ENCODE data around the gene BHLHE23.

DNA sequence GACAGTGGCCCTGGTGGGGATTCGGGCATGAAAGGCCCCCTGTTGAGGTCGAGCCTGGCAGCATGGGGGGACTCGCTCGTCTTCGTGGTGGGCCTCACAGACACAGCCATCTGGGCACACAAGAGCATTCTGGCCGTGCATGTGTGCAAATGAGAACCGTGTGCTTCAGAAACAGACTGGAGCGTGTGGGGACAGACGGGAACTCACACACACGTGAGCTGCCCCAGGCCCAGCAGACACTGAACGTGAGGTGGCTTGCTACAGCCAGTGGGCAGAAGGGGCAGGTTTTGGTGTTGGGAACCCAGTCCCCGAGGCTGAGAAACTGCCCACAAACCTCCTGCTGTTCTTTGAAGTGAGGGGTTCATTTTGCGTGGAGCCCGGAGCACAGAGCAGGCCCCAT is 38.6 kb upstream of the BHLHE23 start:
- no peak for TF ChIP-seq CTCF (IDR thresholded peaks at IDR 0.05)
- TF ChIP-seq POLR2A (IDR thresholded peaks at IDR 0.05), result no peak

All from heart left ventricle (tissue), 13 donors.